ENCODE results near the gene ZNF207.
"Not testable (repeated sequence)": the region's sequence is repeated elsewhere in the genome, so short reads cannot be mapped to it uniquely, and the experiment has no call there.

ZNF207 gene

GRCh38 chr17:32388613-32389459 is 38.9 kb downstream of the ZNF207 start:
- DNase-seq: no peak

DNA sequence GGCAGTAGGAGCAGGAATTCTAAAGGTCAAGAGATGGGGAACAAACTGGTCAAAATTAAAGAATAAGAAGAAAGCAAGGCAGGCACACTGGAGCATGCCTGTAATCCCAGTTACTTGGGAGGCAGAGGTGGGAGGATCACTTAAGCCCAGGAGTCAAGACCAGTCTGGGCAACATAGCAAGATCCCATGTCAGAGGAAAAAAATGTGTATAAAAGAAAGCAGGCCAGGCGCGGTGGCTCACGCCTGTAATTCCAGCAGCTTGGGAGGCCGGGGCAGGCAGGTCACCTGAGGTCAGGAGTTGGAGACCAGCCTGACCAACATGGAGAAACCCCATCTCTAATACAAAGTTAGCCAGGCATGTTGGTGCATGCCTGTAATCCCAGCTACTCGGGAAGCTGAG is 43.9 kb downstream of the ZNF207 start:
- no peak for DNase-seq

DNA sequence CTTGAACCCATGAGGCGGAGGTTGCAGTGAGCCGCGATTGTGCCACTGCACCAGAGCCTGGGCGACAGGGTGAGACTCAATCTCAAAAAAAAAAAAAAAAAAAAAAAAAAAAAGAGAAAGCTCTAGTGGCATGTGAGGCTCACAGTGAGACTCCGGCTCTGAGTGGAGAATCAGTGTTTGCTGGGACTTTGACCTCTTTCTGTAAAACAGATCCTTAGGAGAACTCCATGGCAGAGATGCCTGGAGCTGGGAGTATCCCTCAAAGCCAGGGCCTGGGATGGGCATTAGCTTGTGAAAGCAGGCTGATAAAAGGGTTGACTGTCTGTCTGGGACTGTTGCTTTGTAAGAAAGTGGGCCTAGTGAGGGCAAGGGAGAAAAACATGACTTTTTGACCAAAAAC is 46.4 kb downstream of the ZNF207 start:
- DNase-seq: no peak

GRCh38 chr17:32398946-32399345 is 49.0 kb downstream of the ZNF207 start:
- DNase-seq: no peak

DNA sequence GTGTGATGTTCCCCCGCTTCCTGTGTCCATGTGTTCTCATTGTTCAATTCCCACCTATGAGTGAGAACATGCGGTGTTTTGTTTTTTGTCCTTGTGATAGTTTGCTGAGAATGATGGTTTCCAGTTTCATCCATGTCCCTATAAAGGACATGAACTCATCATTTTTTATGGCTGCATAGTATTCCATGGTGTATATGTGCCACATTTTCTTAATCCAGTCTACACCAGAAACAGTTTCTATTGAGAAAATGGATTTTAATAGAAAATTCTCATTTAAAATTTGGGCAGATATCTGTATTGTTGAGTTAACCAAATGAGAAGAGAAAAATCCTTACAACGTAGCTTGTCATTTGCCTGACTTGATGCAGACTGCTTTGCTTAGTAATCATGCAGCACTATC is 60.1 kb downstream of the ZNF207 start:
- not testable (repeated sequence) for DNase-seq

DNA sequence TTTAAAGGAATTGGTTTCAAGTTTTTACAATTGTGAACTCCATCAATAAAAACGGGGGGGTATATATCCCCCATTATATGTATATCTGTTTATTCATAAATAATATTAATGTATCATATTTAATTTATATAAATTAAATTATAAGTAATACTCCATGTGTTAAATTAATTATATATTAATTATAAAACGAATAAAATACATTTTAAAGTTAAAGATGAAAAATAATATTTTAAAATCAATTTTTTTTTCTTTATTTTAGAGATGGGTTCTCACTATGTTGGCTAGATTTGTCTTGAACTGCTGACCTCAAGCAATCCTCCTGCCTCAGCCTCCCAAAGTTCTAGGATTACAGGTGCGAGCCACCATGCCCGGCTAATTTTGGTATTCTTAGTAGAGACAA is 76.9 kb downstream of the ZNF207 start:
- DNase-seq: no peak

DNA sequence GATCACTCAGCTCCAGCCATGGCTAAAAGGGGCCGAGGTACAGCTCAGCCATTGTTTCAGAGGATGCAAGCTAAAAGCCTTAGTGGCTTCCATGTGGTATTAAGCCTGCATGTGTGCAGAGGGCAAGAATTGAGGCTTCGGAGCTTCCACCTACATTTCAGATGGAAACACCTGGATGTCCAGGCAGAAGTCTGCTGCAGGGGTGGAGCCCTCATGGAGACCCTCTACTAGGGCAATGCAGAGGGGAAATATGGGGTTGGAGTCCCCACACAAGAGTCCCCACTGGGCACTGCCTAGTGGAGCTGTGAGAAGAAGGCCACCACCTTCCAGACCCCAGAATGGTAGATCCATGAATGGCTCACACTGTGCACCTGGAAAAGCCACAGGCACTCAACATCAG is 79.6 kb downstream of the ZNF207 start:
- no peak for DNase-seq
